ENCODE results near the gene PHF2.

PHF2 gene

DNA sequence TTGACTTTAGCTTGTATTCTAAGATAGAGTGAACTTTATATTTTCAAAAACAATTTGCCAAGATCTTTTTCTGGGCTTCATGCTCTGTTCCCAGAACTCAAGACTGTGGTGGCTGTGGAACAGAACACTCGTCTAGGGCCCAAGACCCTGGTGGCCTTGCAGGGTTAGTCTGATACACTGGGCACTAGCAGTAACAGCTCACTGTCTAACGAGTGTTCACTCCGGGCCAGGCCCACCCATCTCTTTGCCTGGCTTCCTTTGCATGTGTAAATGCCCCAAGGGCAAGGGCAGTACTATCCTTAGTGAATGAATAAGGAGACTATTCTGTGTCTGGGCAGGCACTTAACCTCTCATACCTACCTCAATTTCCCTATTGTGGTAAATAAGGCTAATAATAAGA, 47.4 kb downstream of the PHF2 start:
- H3K4me3 ChIP-seq (replicated peaks; ENCODE audit: low read depth, low read length), result no peak overlapping the region
- TF ChIP-seq CTCF (IDR thresholded peaks at IDR 0.05; ENCODE audit: low read length, missing control alignments), result no peak
- DNase-seq (ENCODE audit: low read depth), result no peak

DNA sequence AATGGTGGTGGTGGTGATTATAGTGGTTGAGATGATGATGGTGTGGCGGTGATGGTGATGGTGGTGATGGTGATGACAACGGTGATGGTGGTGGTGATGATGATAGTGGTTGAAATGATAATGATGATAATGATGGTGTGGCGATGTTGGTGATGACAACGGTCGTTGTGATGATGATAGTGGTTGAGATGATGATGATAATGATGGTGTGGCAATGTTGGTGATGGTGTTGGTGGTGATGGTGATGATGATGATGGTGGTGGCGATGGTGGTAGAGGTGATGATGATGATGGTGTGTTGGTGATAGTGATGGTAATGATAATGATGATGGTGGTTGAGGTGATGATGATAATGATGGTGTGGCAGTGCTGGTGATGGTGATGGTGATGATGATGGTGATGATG, 48.0 kb downstream of the PHF2 start:
- no peak for DNase-seq (ENCODE audit: low read depth)
- no peak overlapping the region for H3K4me3 ChIP-seq (replicated peaks; ENCODE audit: low read depth, low read length)
- no peak for TF ChIP-seq CTCF (IDR thresholded peaks at IDR 0.05; ENCODE audit: low read length, missing control alignments)

GRCh38 chr9:93624977-93625376, 48.6 kb downstream of the PHF2 start:
- no peak overlapping the region for H3K4me3 ChIP-seq (replicated peaks; ENCODE audit: low read depth, low read length)
- no peak for TF ChIP-seq CTCF (IDR thresholded peaks at IDR 0.05; ENCODE audit: low read length, missing control alignments)
- no peak for DNase-seq (ENCODE audit: low read depth)

GRCh38 chr9:93629920-93630319, 53.5 kb downstream of the PHF2 start:
- no peak overlapping the region for H3K4me3 ChIP-seq (replicated peaks; ENCODE audit: low read depth, low read length)
- DNase-seq (ENCODE audit: low read depth), result no peak
- TF ChIP-seq CTCF (IDR thresholded peaks at IDR 0.05; ENCODE audit: low read length, missing control alignments), result no peak

GRCh38 chr9:93630806-93631411, 54.5 kb downstream of the PHF2 start:
- no peak overlapping the region for H3K4me3 ChIP-seq (replicated peaks; ENCODE audit: low read depth, low read length)
- no peak for DNase-seq (ENCODE audit: low read depth)
- no peak for TF ChIP-seq CTCF (IDR thresholded peaks at IDR 0.05; ENCODE audit: low read length, missing control alignments)

- H3K4me3 ChIP-seq (replicated peaks; ENCODE audit: low read depth, low read length), result no peak overlapping the region
- no peak for TF ChIP-seq CTCF (IDR thresholded peaks at IDR 0.05; ENCODE audit: low read length, missing control alignments)
- DNase-seq (ENCODE audit: low read depth), result no peak
Measured at GRCh38 chr9:93633492-93634221, 57.3 kb downstream of the PHF2 start.

Data from fibroblast of pulmonary artery (primary cell).